ENCODE measurements around the gene MISP3.

Gene MISP3

GRCh38 chr19:14053032-14053431, 19.6 kb upstream of the MISP3 start:
- no peak for DNase-seq (ENCODE audit: low read depth in 2 of 3, low spot score in 1 of 3)

- no peak for DNase-seq (ENCODE audit: low read depth in 2 of 3, low spot score in 1 of 3)
Observed at GRCh38 chr19:14053500-14053899, 19.1 kb upstream of the MISP3 start.

- DNase-seq (ENCODE audit: low read depth in 2 of 3, low spot score in 1 of 3) = no peak
Observed at GRCh38 chr19:14054099-14054498, 18.5 kb upstream of the MISP3 start.

- no peak for DNase-seq (ENCODE audit: low read depth in 2 of 3, low spot score in 1 of 3)
Observed at GRCh38 chr19:14054721-14055120, 17.9 kb upstream of the MISP3 start.

- DNase-seq (ENCODE audit: low read depth in 2 of 3, low spot score in 1 of 3) = no peak
Observed at GRCh38 chr19:14055396-14055795, 17.2 kb upstream of the MISP3 start.

- no peak for DNase-seq (ENCODE audit: low read depth in 2 of 3, low spot score in 1 of 3)
Observed at GRCh38 chr19:14056069-14056666, 16.4 kb upstream of the MISP3 start.

GRCh38 chr19:14056741-14057356, 15.7 kb upstream of the MISP3 start:
- no peak for DNase-seq (ENCODE audit: low read depth in 2 of 3, low spot score in 1 of 3)

- DNase-seq (ENCODE audit: low read depth in 2 of 3, low spot score in 1 of 3) = no peak
Observed at GRCh38 chr19:14058182-14059092, 14.1 kb upstream of the MISP3 start.

- DNase-seq (ENCODE audit: low read depth in 2 of 3, low spot score in 1 of 3) = peak in 2 of 3 donors; percentile 28 to 48
Observed at GRCh38 chr19:14059093-14059480, 13.5 kb upstream of the MISP3 start.

- no peak for DNase-seq (ENCODE audit: low read depth in 2 of 3, low spot score in 1 of 3)
Observed at GRCh38 chr19:14059652-14060155, 12.9 kb upstream of the MISP3 start.

- DNase-seq (ENCODE audit: low read depth in 2 of 3, low spot score in 1 of 3) = no peak
Observed at GRCh38 chr19:14061081-14061749, 11.4 kb upstream of the MISP3 start.

- DNase-seq (ENCODE audit: low read depth in 2 of 3, low spot score in 1 of 3) = no peak
Observed at GRCh38 chr19:14061751-14062557, 10.6 kb upstream of the MISP3 start, which contains the start of gene PALM3. Gene PALM3, minus strand, starts transcription at chr19:14062076. Its CDS starts 96 bp downstream, at chr19:14061980.

GRCh38 chr19:14062558-14062855, 10.1 kb upstream of the MISP3 start:
- no peak for DNase-seq (ENCODE audit: low read depth in 2 of 3, low spot score in 1 of 3)

- DNase-seq (ENCODE audit: low read depth in 2 of 3, low spot score in 1 of 3) = no peak
Observed at GRCh38 chr19:14063105-14063504, 9.5 kb upstream of the MISP3 start.

- DNase-seq (ENCODE audit: low read depth in 2 of 3, low spot score in 1 of 3) = no peak
Observed at GRCh38 chr19:14066134-14066533, 6.5 kb upstream of the MISP3 start.

GRCh38 chr19:14070268-14071050, 2.1 kb upstream of the MISP3 start:
- DNase-seq (ENCODE audit: low read depth in 2 of 3, low spot score in 1 of 3) = no peak

GRCh38 chr19:14073261-14073924, 807 bp downstream of the MISP3 start:
- DNase-seq (ENCODE audit: low read depth in 2 of 3, low spot score in 1 of 3) = peak; percentile 46 to 72 (median 59)

- no peak for DNase-seq (ENCODE audit: low read depth in 2 of 3, low spot score in 1 of 3)
Observed at GRCh38 chr19:14073925-14074838, 1.6 kb downstream of the MISP3 start.
